GM12878 (cell line): ENCODE measurements around the gene NUP205. TPM values are rescaled to one million over a fixed set of nuclear protein-coding genes. Genes with fewer than 3 reads are reported as not detected.

Experiments
- ATAC-seq: fragments of 200-7000 bp; cut with Tn5 transposase; 3 replicates; pipeline ENCODE4 v1.9.1; 2020; ENCODE audit warnings: mild to moderate bottlenecking, moderate library complexity
- BruUV-seq: library from RNA; stranded (reverse); fragments of 400-500 nt; replicated peaks from 2 replicates; lab custom pipeline; 2021; lab: Mats Ljungman, UMichigan
- CTCF ChIA-PET: fragments of 300-600 bp; sonication (Branson Sonifier 250); formaldehyde crosslinking; extraction: SDS; loops from one replicate; lab custom pipeline; 2021; ENCODE audit warnings: inconsistent platforms; lab: Yijun Ruan, JAX
- POLR2A ChIA-PET: fragments of 350-600 bp; formaldehyde crosslinking; extraction: SDS; loops from one replicate; lab custom pipeline; 2021; ENCODE audit warnings: inconsistent platforms; lab: Charles Lee
- RAD21 ChIA-PET: fragments of 300-600 bp; sonication (Branson Sonifier 250); formaldehyde crosslinking; loops from one replicate; lab custom pipeline; 2023; ENCODE audit warnings: antibody characterized with exemption; ENCODE audit not compliant: unreplicated experiment; lab: Charles Lee
- SMC1A ChIA-PET: fragments of 300-600 bp; sonication (Branson Sonifier 250); formaldehyde crosslinking; loops from one replicate; lab custom pipeline; 2023; ENCODE audit not compliant: unreplicated experiment, uncharacterized antibody; lab: Charles Lee
- DNase-seq: peaks from one replicate; pipeline ENCODE4 v3.0.0-alpha.2; 2011; ENCODE audit warnings: low read depth, low spot score
- FAIRE-seq: peaks from 3 replicates; lab custom pipeline; 2011; peaks lifted over from hg19 to GRCh38; lab: Jason Lieb, UNC
- H2AFZ ChIP-seq: 2 replicates; pipeline ENCODE4 v1.6.0; 2011; ENCODE audit warnings: low read depth, low read length, control low read depth; ENCODE audit not compliant: control insufficient read depth
- H3K27ac ChIP-seq: 2 replicates; pipeline ENCODE4 v1.5.1; 2011; ENCODE audit warnings: control low read depth; ENCODE audit not compliant: control insufficient read depth, insufficient read depth
- H3K27me3 ChIP-seq, 2 experiments: replicated peaks in 1 of 2; 2 replicates each; pipeline versions ENCODE4 v1.6.0 to v1.6.1; 2011; ENCODE audit warnings: low read length in 1 of 2; ENCODE audit not compliant: control insufficient read depth in 2 of 2, insufficient read depth in 2 of 2
- H3K36me3 ChIP-seq, 2 experiments: 2 replicates each; pipeline ENCODE4 v1.5.1; 2011; ENCODE audit warnings: low read length in 1 of 2; ENCODE audit not compliant: control insufficient read depth in 2 of 2, insufficient read depth in 2 of 2
- H3K4me1 ChIP-seq: 2 replicates; pipeline ENCODE4 v1.6.1; 2011; ENCODE audit warnings: mild to moderate bottlenecking, low read length, moderate library complexity, mixed read lengths; ENCODE audit not compliant: control insufficient read depth, insufficient read depth
- H3K4me2 ChIP-seq: 2 replicates; pipeline ENCODE4 v1.6.0; 2011; ENCODE audit warnings: control low read depth; ENCODE audit not compliant: control insufficient read depth, insufficient read depth
- H3K4me3 ChIP-seq: fragments of 200-600 bp; sonication (generic); 2 replicates; pipeline ENCODE4 v1.5.1; 2016
- H3K79me2 ChIP-seq: 2 replicates; pipeline ENCODE4 v1.6.0; 2011; ENCODE audit warnings: low read length; ENCODE audit not compliant: control insufficient read depth, insufficient read depth
- H3K9ac ChIP-seq: 2 replicates; pipeline ENCODE4 v1.8.0; 2011; ENCODE audit warnings: low read length, control low read depth, mixed read lengths; ENCODE audit not compliant: control insufficient read depth, insufficient read depth
- H3K9me3 ChIP-seq: replicated peaks from 3 replicates; pipeline ENCODE4 v1.5.1; 2011; ENCODE audit warnings: mild to moderate bottlenecking, low read length; ENCODE audit not compliant: control insufficient read depth, insufficient read depth
- H4K20me1 ChIP-seq: 2 replicates; pipeline ENCODE4 v1.6.0; 2011; ENCODE audit not compliant: control insufficient read depth, insufficient read depth
- ASH2L ChIP-seq: fragments of 300-600, 200-600 bp; sonication (generic); IDR thresholded peaks from 2 replicates; pipeline ENCODE4 v1.6.1; 2017; ENCODE audit warnings: low read depth, mild to moderate bottlenecking, borderline replicate concordance
- GABPA ChIP-seq: IDR thresholded peaks from 2 replicates; pipeline ENCODE4 v1.6.1; 2014; ENCODE audit warnings: antibody characterized with exemption, low read depth, mild to moderate bottlenecking, inconsistent platforms
- HDAC6 ChIP-seq: fragments of 200-600 bp; sonication (generic); IDR thresholded peaks from one replicate; pipeline ENCODE4 v1.8.0; 2017; ENCODE audit warnings: antibody characterized with exemption; ENCODE audit not compliant: unreplicated experiment
- KAT2A ChIP-seq: conservative IDR thresholded peaks from 2 replicates; pipeline ENCODE4 v1.6.1; 2011; ENCODE audit warnings: low read depth, low read length; ENCODE audit not compliant: control insufficient read depth
- MTA2 ChIP-seq: fragments of 450-650 bp; IDR thresholded peaks from 2 replicates; pipeline ENCODE4 v1.6.1; 2016; ENCODE audit warnings: low read depth, mild to moderate bottlenecking, moderate library complexity
- NFYA ChIP-seq: IDR thresholded peaks from 2 replicates; pipeline ENCODE4 v1.6.1; 2011; ENCODE audit warnings: low read depth, mild to moderate bottlenecking, low read length, improper control_type of control experiment, borderline replicate concordance
- RBBP5 ChIP-seq: fragments of 200-600 bp; sonication (generic); conservative IDR thresholded peaks from 2 replicates; pipeline ENCODE4 v1.6.1; 2016
- WRNIP1 ChIP-seq: IDR thresholded peaks from 2 replicates; pipeline ENCODE4 v1.6.1; 2011; ENCODE audit warnings: low read depth, low read length, improper control_type of control experiment, borderline replicate concordance
- ZZZ3 ChIP-seq: IDR thresholded peaks from 2 replicates; pipeline ENCODE4 v1.6.1; 2011; ENCODE audit warnings: low read depth; ENCODE audit not compliant: control insufficient read depth, insufficient read length
- WGBS: methylation state at CpG from one replicate; pipeline ENCODE4 v1.1.6; 2016; ENCODE audit warnings: low lambda C conversion rate; ENCODE audit not compliant: insufficient replicate concordance, insufficient coverage; ENCODE audit errors: missing lambda C conversion rate; 5-methylcytosine and 5-hydroxymethylcytosine counted together
- in situ Hi-C: fragments of 300-500 bp; cut with MboI; formaldehyde crosslinking; loops from 9 replicates; pipeline ENCODE4 v1.14.3; 2018; ENCODE audit warnings: mixed read lengths
- intact Hi-C: fragments of 100-400 bp; cut with micrococcal nuclease; formaldehyde crosslinking; loops from one replicate; pipeline ENCODE4 v1.14.2; 2022; ENCODE audit not compliant: unreplicated experiment
- polyA plus RNA-seq, 11 experiments: library from polyadenylated mRNA; depleted of rRNA in 4 of 11; unstranded in 6 of 11; stranded (reverse) in 5 of 11; fragments of >200 nt; fragmentation: Nextera tagmentation in 4 of 11; fragmentation: Illumina TruSeq in 1 of 11; extraction: Ambion mirVana in 4 of 11; extraction: Trizol in 1 of 11; gene quantifications; 1 replicate in 1 of 11; 2 replicates in 10 of 11; pipeline versions ENCODE4 v1.2.1 to v1.2.3, GENCODE V29; 2011 to 2016; ENCODE audit warnings: inconsistent platforms in 2 of 11, missing spikeins in 2 of 11, low read depth in 1 of 11
- total RNA-seq, 4 experiments: library from RNA; depleted of rRNA in 3 of 4; stranded (reverse); fragments of >200 nt in 3 of 4; fragmentation: Illumina TruSeq in 1 of 4; extraction: Trizol in 1 of 4; gene quantifications; 2 replicates each; pipeline versions ENCODE4 v1.2.1 to v1.2.3, GENCODE V29; 2013 to 2021
- TF ChIP-seq, protein P1 (sequence below): fragments of 450-650 bp; conservative IDR thresholded peaks from 2 replicates; pipeline ENCODE4 v1.6.1; 2017; ENCODE audit warnings: mild to moderate bottlenecking, moderate library complexity
- TF ChIP-seq, protein P2 (sequence below): fragments of 450-650 bp; formaldehyde crosslinking; IDR thresholded peaks from 2 replicates; pipeline ENCODE4 v1.5.0; 2022; ENCODE audit warnings: mild to moderate bottlenecking, missing genetic modification characterization
- TF ChIP-seq, protein P3 (sequence below): fragments of 450-650 bp; IDR thresholded peaks from 2 replicates; pipeline ENCODE4 v1.6.1; 2017; ENCODE audit warnings: antibody characterized with exemption, mild to moderate bottlenecking, moderate library complexity

The NUP205 gene
- total and polyA plus RNA-seq, 10 of the 15 experiments (the other 5 are each of a cell fraction or from before 2014, with no cell fraction given) = 41.4 to 110 (median 85.9) TPM

DNA sequence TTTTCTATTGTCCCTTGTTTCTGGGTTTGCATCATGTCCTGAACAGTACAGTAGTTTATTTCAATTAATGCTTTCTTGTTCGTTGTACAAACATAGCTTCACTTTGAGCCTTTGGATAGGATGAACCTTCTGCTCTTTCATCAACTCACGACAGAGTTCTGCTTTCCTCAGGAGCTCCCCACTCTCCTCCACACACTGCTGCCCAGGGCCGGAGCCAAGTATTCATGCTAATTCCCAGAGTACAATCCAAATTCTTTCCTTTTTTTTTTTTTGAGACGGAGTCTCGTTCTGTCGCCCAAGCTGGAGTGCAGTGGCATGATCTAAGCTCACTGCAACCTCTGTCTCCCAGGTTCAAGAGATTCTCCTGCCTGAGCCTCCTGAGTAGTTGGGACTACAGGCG lies 7.5 kb upstream of the NUP205 start:
- Histone ChIP-seq H3K4me2 (no peak overlapping the region), H3K27me3 (no peaks in the 10 kb centered on the region), H3K4me1 (peaks cover 3% of the 10 kb centered on the region), H2AFZ (no peak overlapping the region), H3K9me3 (no peaks in the 10 kb centered on the region), H3K4me3 (no peak overlapping the region), H3K27ac (no peak overlapping the region), H3K9ac (no peak overlapping the region), H4K20me1 (no peaks in the 10 kb centered on the region), H3K36me3 (no peaks in the 10 kb centered on the region), H3K79me2 (no peaks in the 10 kb centered on the region)
- ChIA-PET CTCF (interaction anchor here (0.6 kb wide), 1 partner anchor 1583 kb away, joined by 3 read pairs; no protein-coding TSS in a partner anchor), SMC1A (no interaction called here), POLR2A (interaction anchor here (0.7 kb wide), 1 partner anchor 1437 kb away, joined by 3 read pairs; no protein-coding TSS in a partner anchor), RAD21 (no interaction called here)
- intact Hi-C loops = no loop called here
- DNase-seq (no peak), FAIRE-seq (no peak), ATAC-seq (no peak)
- in situ Hi-C loops = loop anchor here (10.0 kb wide), 1 partner anchor 555 kb away; no protein-coding TSS in a partner anchor
- BruUV-seq = no TSS peak
- 87% methylated on average over 7 of the region's 7 CpGs for whole genome bisulfite sequencing
- TF ChIP-seq GABPA = no peak
- no peak for TF ChIP-seq MTA2
- no peak for TF ChIP-seq RBBP5
- TF ChIP-seq ASH2L = no peak
- no peak for TF ChIP-seq KAT2A
- TF ChIP-seq, protein P1, sequence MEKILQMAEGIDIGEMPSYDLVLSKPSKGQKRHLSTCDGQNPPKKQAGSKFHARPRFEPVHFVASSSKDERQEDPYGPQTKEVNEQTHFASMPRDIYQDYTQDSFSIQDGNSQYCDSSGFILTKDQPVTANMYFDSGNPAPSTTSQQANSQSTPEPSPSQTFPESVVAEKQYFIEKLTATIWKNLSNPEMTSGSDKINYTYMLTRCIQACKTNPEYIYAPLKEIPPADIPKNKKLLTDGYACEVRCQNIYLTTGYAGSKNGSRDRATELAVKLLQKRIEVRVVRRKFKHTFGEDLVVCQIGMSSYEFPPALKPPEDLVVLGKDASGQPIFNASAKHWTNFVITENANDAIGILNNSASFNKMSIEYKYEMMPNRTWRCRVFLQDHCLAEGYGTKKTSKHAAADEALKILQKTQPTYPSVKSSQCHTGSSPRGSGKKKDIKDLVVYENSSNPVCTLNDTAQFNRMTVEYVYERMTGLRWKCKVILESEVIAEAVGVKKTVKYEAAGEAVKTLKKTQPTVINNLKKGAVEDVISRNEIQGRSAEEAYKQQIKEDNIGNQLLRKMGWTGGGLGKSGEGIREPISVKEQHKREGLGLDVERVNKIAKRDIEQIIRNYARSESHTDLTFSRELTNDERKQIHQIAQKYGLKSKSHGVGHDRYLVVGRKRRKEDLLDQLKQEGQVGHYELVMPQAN = no peak
- no peak for TF ChIP-seq ZZZ3
- TF ChIP-seq WRNIP1 = no peak
- TF ChIP-seq, protein P2, sequence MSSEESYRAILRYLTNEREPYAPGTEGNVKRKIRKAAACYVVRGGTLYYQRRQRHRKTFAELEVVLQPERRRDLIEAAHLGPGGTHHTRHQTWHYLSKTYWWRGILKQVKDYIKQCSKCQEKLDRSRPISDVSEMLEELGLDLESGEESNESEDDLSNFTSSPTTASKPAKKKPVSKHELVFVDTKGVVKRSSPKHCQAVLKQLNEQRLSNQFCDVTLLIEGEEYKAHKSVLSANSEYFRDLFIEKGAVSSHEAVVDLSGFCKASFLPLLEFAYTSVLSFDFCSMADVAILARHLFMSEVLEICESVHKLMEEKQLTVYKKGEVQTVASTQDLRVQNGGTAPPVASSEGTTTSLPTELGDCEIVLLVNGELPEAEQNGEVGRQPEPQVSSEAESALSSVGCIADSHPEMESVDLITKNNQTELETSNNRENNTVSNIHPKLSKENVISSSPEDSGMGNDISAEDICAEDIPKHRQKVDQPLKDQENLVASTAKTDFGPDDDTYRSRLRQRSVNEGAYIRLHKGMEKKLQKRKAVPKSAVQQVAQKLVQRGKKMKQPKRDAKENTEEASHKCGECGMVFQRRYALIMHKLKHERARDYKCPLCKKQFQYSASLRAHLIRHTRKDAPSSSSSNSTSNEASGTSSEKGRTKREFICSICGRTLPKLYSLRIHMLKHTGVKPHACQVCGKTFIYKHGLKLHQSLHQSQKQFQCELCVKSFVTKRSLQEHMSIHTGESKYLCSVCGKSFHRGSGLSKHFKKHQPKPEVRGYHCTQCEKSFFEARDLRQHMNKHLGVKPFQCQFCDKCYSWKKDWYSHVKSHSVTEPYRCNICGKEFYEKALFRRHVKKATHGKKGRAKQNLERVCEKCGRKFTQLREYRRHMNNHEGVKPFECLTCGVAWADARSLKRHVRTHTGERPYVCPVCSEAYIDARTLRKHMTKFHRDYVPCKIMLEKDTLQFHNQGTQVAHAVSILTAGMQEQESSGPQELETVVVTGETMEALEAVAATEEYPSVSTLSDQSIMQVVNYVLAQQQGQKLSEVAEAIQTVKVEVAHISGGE (CRISPR knock-in tag) = no peak
- no peak for TF ChIP-seq NFYA
- no peak for TF ChIP-seq HDAC6
- TF ChIP-seq, protein P3, sequence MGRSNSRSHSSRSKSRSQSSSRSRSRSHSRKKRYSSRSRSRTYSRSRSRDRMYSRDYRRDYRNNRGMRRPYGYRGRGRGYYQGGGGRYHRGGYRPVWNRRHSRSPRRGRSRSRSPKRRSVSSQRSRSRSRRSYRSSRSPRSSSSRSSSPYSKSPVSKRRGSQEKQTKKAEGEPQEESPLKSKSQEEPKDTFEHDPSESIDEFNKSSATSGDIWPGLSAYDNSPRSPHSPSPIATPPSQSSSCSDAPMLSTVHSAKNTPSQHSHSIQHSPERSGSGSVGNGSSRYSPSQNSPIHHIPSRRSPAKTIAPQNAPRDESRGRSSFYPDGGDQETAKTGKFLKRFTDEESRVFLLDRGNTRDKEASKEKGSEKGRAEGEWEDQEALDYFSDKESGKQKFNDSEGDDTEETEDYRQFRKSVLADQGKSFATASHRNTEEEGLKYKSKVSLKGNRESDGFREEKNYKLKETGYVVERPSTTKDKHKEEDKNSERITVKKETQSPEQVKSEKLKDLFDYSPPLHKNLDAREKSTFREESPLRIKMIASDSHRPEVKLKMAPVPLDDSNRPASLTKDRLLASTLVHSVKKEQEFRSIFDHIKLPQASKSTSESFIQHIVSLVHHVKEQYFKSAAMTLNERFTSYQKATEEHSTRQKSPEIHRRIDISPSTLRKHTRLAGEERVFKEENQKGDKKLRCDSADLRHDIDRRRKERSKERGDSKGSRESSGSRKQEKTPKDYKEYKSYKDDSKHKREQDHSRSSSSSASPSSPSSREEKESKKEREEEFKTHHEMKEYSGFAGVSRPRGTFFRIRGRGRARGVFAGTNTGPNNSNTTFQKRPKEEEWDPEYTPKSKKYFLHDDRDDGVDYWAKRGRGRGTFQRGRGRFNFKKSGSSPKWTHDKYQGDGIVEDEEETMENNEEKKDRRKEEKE = no peak
